Tibial nerve (tissue), 4 donors: ENCODE results near the gene FAM171A1. TPM values are rescaled to one million over a fixed set of nuclear protein-coding genes. Genes with fewer than 3 reads are reported as not detected.
A peak's percentile ranks its signal among the peaks of the same experiment; 100 is the strongest.

Source experiments
- DNase-seq, 2 donors: peaks; one replicate each; pipeline ENCODE4 v3.0.0-alpha.2; 2019; ENCODE audit warnings: low spot score in 2 of 2
- H3K27ac ChIP-seq, 4 donors: fragments of 200-600 bp; sonication (generic) in 3 of 4; one replicate each; pipeline ENCODE4 v1.5.1; 2017 to 2019; ENCODE audit warnings: mild to moderate bottlenecking in 1 of 4
- H3K27me3 ChIP-seq, 2 donors: fragments of 200-600 bp; sonication (generic) in 1 of 2; one replicate each; pipeline versions ENCODE4 v1.5.1 to v1.6.0; 2017 to 2019
- H3K36me3 ChIP-seq, 3 donors: fragments of 200-600 bp; sonication (generic); one replicate each; pipeline ENCODE4 v1.5.1; 2018 to 2019
- H3K4me1 ChIP-seq, 4 donors: fragments of 200-600 bp; sonication (generic) in 3 of 4; one replicate each; pipeline ENCODE4 v1.5.1; 2017 to 2019
- H3K4me3 ChIP-seq, 4 donors: fragments of 200-600 bp; sonication (generic) in 3 of 4; one replicate each; pipeline ENCODE4 v1.5.1; 2017 to 2019; ENCODE audit warnings: mild to moderate bottlenecking in 1 of 4, moderate library complexity in 1 of 4
- H3K9me3 ChIP-seq, 4 donors: fragments of 200-600 bp; sonication (generic) in 3 of 4; one replicate each; pipeline ENCODE4 v1.5.1; 2017 to 2019
- CTCF ChIP-seq, 5 experiments: fragments of 200-600 bp in 3 of 5; fragments of 450-650 bp in 2 of 5; sonication (generic) in 3 of 5; IDR thresholded peaks; one replicate each; pipeline ENCODE4 v1.5.1; 2016 to 2019; ENCODE audit warnings: antibody characterized with exemption in 5 of 5, mild to moderate bottlenecking in 3 of 5, moderate library complexity in 2 of 5
- EP300 ChIP-seq, 2 donors: sonication (generic); formaldehyde crosslinking; IDR thresholded peaks; one replicate each; pipeline ENCODE4 v1.6.1; 2017; ENCODE audit warnings: antibody characterized with exemption in 2 of 2, mild to moderate bottlenecking in 1 of 2
- POLR2A ChIP-seq, 2 donors: fragments of 450-650 bp; IDR thresholded peaks; one replicate each; pipeline ENCODE4 v1.6.1; 2017; ENCODE audit warnings: antibody characterized with exemption in 2 of 2, mild to moderate bottlenecking in 2 of 2, moderate library complexity in 2 of 2
- WGBS, 2 donors: methylation state at CpG; one replicate each; pipeline ENCODE4 v1.1.5; 2018; 5-methylcytosine and 5-hydroxymethylcytosine counted together
- total RNA-seq, 4 donors: library from RNA; depleted of rRNA; stranded (reverse); fragments of >200 nt; gene quantifications; one replicate each; pipeline ENCODE4 v1.1.0, GENCODE V29; 2016

The FAM171A1 gene
- total RNA-seq, 4 donors from 2014 or later = 15.3 to 31.2 (median 21.2) TPM

- no peak overlapping the region for H3K27ac ChIP-seq
- no peak overlapping the region for H3K4me3 ChIP-seq
- H3K4me1 ChIP-seq = peaks cover 0 to 27% (median 8%) of the 10 kb centered on the region in 4 donors
- 82 to 83% methylated on average over 9 of the region's 9 CpGs for whole genome bisulfite sequencing, 2 donors
- TF ChIP-seq EP300 (IDR thresholded peaks at IDR 0.05) (no peak), POLR2A (IDR thresholded peaks at IDR 0.05) (no peak), CTCF (IDR thresholded peaks at IDR 0.05) (no peak)
- H3K27me3 ChIP-seq = no peaks in the 10 kb centered on the region
- no peaks in the 10 kb centered on the region for H3K36me3 ChIP-seq
- no peak for DNase-seq
- H3K9me3 ChIP-seq = no peaks in the 10 kb centered on the region
These were observed 54.1 kb downstream of the FAM171A1 start for GRCh38 chr10:15316871-15317464.

DNA sequence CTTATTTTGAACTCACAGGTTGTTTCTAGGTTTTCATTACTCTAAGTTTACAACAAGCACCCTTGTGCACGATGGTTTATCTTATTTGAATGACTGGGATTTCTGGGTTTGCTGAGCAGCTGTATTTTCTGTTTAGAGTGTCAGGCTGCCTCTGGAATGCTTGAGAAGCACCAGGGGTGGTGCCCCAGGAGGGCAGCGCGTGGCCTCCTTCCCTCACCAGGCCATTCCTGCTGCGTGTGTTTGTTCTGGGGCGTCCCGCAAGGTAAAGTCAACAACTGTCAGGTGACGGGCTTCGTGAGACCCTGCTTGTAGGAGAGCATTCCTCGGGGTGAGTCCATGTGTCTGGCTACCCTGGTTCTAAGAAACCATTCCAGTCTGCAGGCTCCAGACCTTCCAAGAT lies 54.9 kb downstream of the FAM171A1 start:
- no peaks in the 10 kb centered on the region for H3K9me3 ChIP-seq

DNA sequence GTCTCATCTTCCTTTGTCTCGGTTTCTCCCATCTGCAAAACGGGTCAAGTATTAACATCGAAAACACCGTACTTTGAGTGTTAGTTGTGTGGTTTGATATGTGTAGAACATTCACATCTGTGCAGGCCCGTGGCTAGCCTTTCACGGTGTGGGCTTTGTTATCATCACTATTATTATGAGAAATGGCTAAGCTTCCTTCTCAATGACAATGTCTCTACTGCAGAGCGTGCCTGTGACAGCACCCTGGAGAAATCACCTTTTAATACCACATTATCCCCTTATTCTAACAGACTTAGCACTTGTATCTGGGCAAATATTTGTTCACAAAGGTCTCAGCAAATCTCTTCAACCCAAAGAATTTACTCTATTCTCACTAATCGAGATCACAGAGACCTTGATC lies 55.8 kb downstream of the FAM171A1 start:
- WGBS, 2 donors = 94 to 97% methylated on average over 8 of the region's 8 CpGs

More for the DNA sequence above, 54.9 kb downstream of the FAM171A1 start:
- TF ChIP-seq POLR2A (IDR thresholded peaks at IDR 0.05) = no peak
- TF ChIP-seq CTCF (IDR thresholded peaks at IDR 0.05) = no peak
- no peak for TF ChIP-seq EP300 (IDR thresholded peaks at IDR 0.05)
- Histone ChIP-seq H3K36me3 (no peaks in the 10 kb centered on the region), H3K4me1 (peaks cover 0 to 19% (median 5%) of the 10 kb centered on the region in 4 donors), H3K27ac (no peak overlapping the region), H3K4me3 (no peak overlapping the region), H3K27me3 (no peaks in the 10 kb centered on the region)
- WGBS, 2 donors = 84 to 86% methylated on average over 9 of the region's 9 CpGs
- no peak for DNase-seq

GRCh38 chr10:15314482-15315045 lies 56.5 kb downstream of the FAM171A1 start:
- 87 to 89% methylated on average over 11 to 17 of the region's 17 CpGs for WGBS, 2 donors
- Histone ChIP-seq H3K36me3 (no peaks in the 10 kb centered on the region), H3K9me3 (no peaks in the 10 kb centered on the region), H3K27me3 (no peaks in the 10 kb centered on the region), H3K27ac (no peak overlapping the region), H3K4me1 (peaks cover 0 to 14% (median 5%) of the 10 kb centered on the region in 4 donors), H3K4me3 (no peak overlapping the region)
- no peak for DNase-seq
- no peak for TF ChIP-seq EP300 (IDR thresholded peaks at IDR 0.05)

More for the DNA sequence above, 55.8 kb downstream of the FAM171A1 start:
- Histone ChIP-seq H3K4me3 (no peak overlapping the region), H3K27me3 (no peaks in the 10 kb centered on the region), H3K9me3 (no peaks in the 10 kb centered on the region), H3K36me3 (no peaks in the 10 kb centered on the region), H3K4me1 (peaks cover 0 to 14% (median 5%) of the 10 kb centered on the region in 4 donors), H3K27ac (no peak overlapping the region)
- TF ChIP-seq POLR2A (IDR thresholded peaks at IDR 0.05) = no peak
- no peak for TF ChIP-seq CTCF (IDR thresholded peaks at IDR 0.05)
- no peak for TF ChIP-seq EP300 (IDR thresholded peaks at IDR 0.05)
- DNase-seq = no peak

DNA sequence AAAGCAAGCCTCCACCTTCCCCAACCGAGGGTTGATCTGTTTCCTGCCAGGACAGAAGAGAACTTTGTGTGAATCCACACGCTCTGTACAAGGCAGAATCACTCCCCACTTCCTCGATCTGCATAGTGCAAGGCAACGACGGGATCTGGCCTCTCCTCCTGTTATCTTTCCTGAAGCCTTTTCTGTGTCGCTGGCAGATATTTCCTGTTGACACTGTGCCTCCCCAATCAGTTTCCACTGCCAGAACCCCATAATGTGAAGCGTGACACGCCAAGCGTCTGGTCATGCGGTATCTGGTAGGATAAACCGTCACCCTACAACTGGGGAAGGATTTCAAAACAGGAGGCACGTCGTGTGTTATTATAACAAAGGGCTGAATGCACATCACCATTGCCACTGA lies 57.2 kb downstream of the FAM171A1 start:
- H3K4me3 ChIP-seq = no peak overlapping the region
- no peaks in the 10 kb centered on the region for H3K36me3 ChIP-seq
- TF ChIP-seq EP300 (IDR thresholded peaks at IDR 0.05) (no peak), CTCF (IDR thresholded peaks at IDR 0.05) (no peak), POLR2A (IDR thresholded peaks at IDR 0.05) (no peak)
- no peak for DNase-seq
- H3K9me3 ChIP-seq = no peaks in the 10 kb centered on the region
- H3K4me1 ChIP-seq = peaks cover 0 to 14% (median 5%) of the 10 kb centered on the region in 4 donors
- peak overlapping the region in 2 of 4 donors; percentile 23 to 40 for H3K27ac ChIP-seq
- no peaks in the 10 kb centered on the region for H3K27me3 ChIP-seq
- WGBS, 2 donors = 35 to 39% methylated on average over 13 of the region's 13 CpGs
